PC-9 (cell line): Measurements from ENCODE around the gene VAMP3. TPM values are rescaled to one million over a fixed set of nuclear protein-coding genes. Genes with fewer than 3 reads are reported as not detected.
"Not testable (repeated sequence)": the region's sequence is repeated elsewhere in the genome, so short reads cannot be mapped to it uniquely, and the experiment has no call there.

Experiments
- BruUV-seq: library from RNA; stranded (reverse); fragments of 400-500 nt; replicated peaks from 2 replicates; lab custom pipeline; 2021; lab: Mats Ljungman, UMichigan
- CTCF ChIA-PET: fragments of 300-600 bp; sonication (Branson Sonifier 250); formaldehyde crosslinking; loops from one replicate; lab custom pipeline; 2022; ENCODE audit warnings: antibody characterized with exemption; lab: Charles Lee
- POLR2A ChIA-PET: fragments of 300-600 bp; sonication (Branson Sonifier 250); formaldehyde crosslinking; loops from one replicate; lab custom pipeline; 2022; ENCODE audit warnings: antibody characterized with exemption; ENCODE audit not compliant: unreplicated experiment; lab: Charles Lee
- DNase-seq, 2 experiments: peaks; one replicate each; pipeline versions ENCODE4 v3.0.0 to v3.0.0-alpha.2; 2015 to 2022; ENCODE audit warnings: mixed read lengths in 1 of 2
- H2AFZ ChIP-seq: fragments of 200-600 bp; sonication (generic); 2 replicates; pipeline ENCODE4 v1.8.1; 2017; ENCODE audit warnings: antibody characterized with exemption
- H3F3A ChIP-seq: fragments of 200-600 bp; sonication (generic); 2 replicates; pipeline ENCODE4 v1.8.1; 2017; ENCODE audit warnings: antibody characterized with exemption, mild to moderate bottlenecking, low read depth; ENCODE audit not compliant: insufficient read depth
- H3K27ac ChIP-seq: fragments of 200-600 bp; sonication (generic); 2 replicates; pipeline ENCODE4 v1.6.1; 2016; ENCODE audit warnings: mixed run types
- H3K27me3 ChIP-seq: fragments of 200-600 bp; sonication (generic); 2 replicates; pipeline ENCODE4 v1.6.1; 2016; ENCODE audit warnings: low read depth, mixed run types; ENCODE audit not compliant: insufficient read depth
- H3K36me3 ChIP-seq: fragments of 200-600 bp; sonication (generic); 2 replicates; pipeline ENCODE4 v1.6.1; 2016; ENCODE audit warnings: low read depth, mixed run types
- H3K4me1 ChIP-seq: fragments of 200-600 bp; sonication (generic); replicated peaks from 2 replicates; pipeline ENCODE4 v1.6.1; 2016; ENCODE audit warnings: mixed run types; ENCODE audit not compliant: insufficient read depth
- H3K4me2 ChIP-seq: fragments of 200-600 bp; sonication (generic); 2 replicates; pipeline ENCODE4 v1.6.1; 2017; ENCODE audit warnings: mixed run types
- H3K4me3 ChIP-seq: fragments of 200-600 bp; sonication (generic); 2 replicates; pipeline ENCODE4 v1.6.1; 2016; ENCODE audit warnings: mixed run types
- H3K79me2 ChIP-seq: fragments of 200-600 bp; sonication (generic); 2 replicates; pipeline ENCODE4 v1.6.1; 2017; ENCODE audit warnings: low read depth, mixed run types
- H3K9me2 ChIP-seq: fragments of 200-600 bp; sonication (generic); 2 replicates; pipeline ENCODE4 v1.8.1; 2017; ENCODE audit warnings: mild to moderate bottlenecking; ENCODE audit not compliant: insufficient read depth
- H3K9me3 ChIP-seq: fragments of 200-600 bp; sonication (generic); 2 replicates; pipeline ENCODE4 v1.8.1; 2016; ENCODE audit warnings: low read depth; ENCODE audit not compliant: insufficient read depth
- H4K20me1 ChIP-seq: fragments of 200-600 bp; sonication (generic); 2 replicates; pipeline ENCODE4 v1.8.1; 2017; ENCODE audit not compliant: insufficient read depth
- CTCF ChIP-seq: fragments of 200-600 bp; sonication (generic); conservative IDR thresholded peaks from 2 replicates; pipeline ENCODE4 v1.6.1; 2017; ENCODE audit warnings: mixed run types, antibody characterized with exemption, mild to moderate bottlenecking, moderate library complexity
- EZH2 ChIP-seq: fragments of 200-600 bp; sonication (generic); IDR thresholded peaks from 2 replicates; pipeline ENCODE4 v1.8.0; 2017; ENCODE audit warnings: antibody characterized with exemption, low read depth
- intact Hi-C: fragments of 100-400 bp; cut with micrococcal nuclease; formaldehyde crosslinking; loops from one replicate; pipeline ENCODE4 v1.10.0; 2022; ENCODE audit not compliant: unreplicated experiment
- total RNA-seq: library from RNA; stranded (reverse); gene quantifications from 2 replicates; pipeline ENCODE4 v1.2.3, GENCODE V29; 2021

VAMP3 gene
- total RNA-seq, 1 experiment from 2014 or later = 78.6 TPM

DNA sequence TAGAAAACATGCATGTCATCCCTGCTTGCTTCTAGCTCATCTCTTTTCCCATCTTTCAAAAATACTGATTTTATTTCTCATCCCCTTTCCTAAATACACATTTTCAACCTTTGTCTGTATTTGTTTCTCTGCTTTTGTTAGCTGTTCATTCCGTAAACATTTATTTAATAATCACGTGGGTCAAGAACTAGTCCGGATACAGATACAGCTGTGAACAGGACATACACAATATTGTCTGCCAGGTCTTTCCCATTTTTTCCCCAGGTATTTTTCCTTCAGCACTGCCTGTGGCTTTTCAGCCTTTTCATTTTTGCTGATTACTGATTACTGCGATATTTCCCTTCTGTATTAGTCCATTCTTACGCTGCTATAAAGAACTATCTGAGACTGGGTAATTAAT, 18.7 kb downstream of the VAMP3 start:
- POLR2A ChIA-PET = interaction anchor here (0.6 kb wide), 1 partner anchor 130 kb away, joined by 5 read pairs; no protein-coding TSS in a partner anchor
- Histone ChIP-seq H3K9me3 (0 out of 2 replicates have a peak, but pooled peaks cover 5% of the 10 kb centered on the region), H3K4me1 (no peaks in the 10 kb centered on the region), H3K36me3 (peaks cover 16% of the 10 kb centered on the region), H3K4me3 (no peak overlapping the region), H3K4me2 (no peak overlapping the region), H3K9me2 (no peaks in the 10 kb centered on the region), H3K79me2 (no peaks in the 10 kb centered on the region), H3F3A (no peaks in the 10 kb centered on the region), H3K27me3 (no peaks in the 10 kb centered on the region), H3K27ac (no peak overlapping the region), H2AFZ (no peak overlapping the region), H4K20me1 (no peaks in the 10 kb centered on the region)
- TF ChIP-seq EZH2 = no peak
- intact Hi-C loops = no loop called here
- CTCF ChIA-PET = no interaction called here
- no peak for DNase-seq
- BruUV-seq = no TSS peak

DNA sequence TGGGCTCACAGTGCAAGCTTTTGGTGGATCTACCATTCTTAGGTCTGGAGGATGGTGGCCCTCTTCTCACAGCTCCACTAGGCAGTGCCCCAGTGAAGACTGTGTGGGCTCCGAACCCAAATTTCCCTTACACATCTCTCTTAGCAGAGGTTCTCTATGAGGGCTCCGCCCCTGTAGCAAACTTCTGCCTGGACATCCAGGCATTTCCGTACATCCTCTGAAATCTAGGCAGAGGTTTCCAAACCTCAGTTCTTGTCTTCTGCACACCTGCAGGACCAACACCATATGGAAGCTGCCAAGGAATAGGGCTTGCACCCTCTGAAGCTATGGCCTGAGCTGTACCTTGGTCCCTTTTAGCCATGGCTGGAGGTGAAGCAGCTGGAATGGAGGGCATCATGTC, 19.9 kb downstream of the VAMP3 start:
- H3K4me3 ChIP-seq, POLR2A ChIA-PET, H3K79me2 ChIP-seq, H2AFZ ChIP-seq, intact Hi-C loops, DNase-seq, H3K27me3 ChIP-seq, H3K4me2 ChIP-seq, H4K20me1 ChIP-seq, CTCF ChIA-PET, H3K9me3 ChIP-seq, H3F3A ChIP-seq, BruUV-seq, H3K4me1 ChIP-seq, H3K27ac ChIP-seq, H3K9me2 ChIP-seq: not testable (repeated sequence)
- peaks cover 16% of the 10 kb centered on the region for H3K36me3 ChIP-seq

GRCh38 chr1:7795406-7795805, 24.3 kb downstream of the VAMP3 start:
- intact Hi-C loops = no loop called here
- no peak overlapping the region for H3K4me3 ChIP-seq

DNA sequence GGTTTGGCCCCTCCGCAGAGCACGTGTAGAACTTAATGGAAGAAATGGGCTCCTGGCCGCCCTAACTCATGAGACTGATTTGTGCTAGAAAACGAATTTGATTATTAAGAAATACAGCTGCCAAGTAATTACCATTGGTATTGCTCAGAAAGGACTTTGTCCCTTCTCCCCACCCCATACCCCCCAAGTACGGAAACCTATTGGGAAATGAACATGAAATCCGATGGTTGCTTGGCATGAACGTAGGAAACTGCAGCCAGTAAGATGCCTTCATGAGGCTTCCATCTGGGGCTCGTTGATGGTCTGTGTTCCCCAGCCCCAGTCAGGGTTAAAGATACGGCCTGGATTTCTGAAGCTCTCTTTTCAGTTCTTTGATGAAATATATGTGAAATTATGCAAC, 34.4 kb downstream of the VAMP3 start:
- H3K9me2 ChIP-seq = no peaks in the 10 kb centered on the region
- H3K36me3 ChIP-seq = no peaks in the 10 kb centered on the region; the same call in 1 of the 2 replicates
- H3K9me3 ChIP-seq = no peaks in the 10 kb centered on the region
- H3K4me2 ChIP-seq = no peak overlapping the region
- no peaks in the 10 kb centered on the region for H3K79me2 ChIP-seq
- H3F3A ChIP-seq = no peaks in the 10 kb centered on the region
- H3K27me3 ChIP-seq = no peaks in the 10 kb centered on the region
- H3K27ac ChIP-seq = no peak overlapping the region
- no peak for DNase-seq
- ChIA-PET POLR2A (no interaction called here), CTCF (no interaction called here)
- intact Hi-C loops = no loop called here
- H3K4me1 ChIP-seq = no peaks in the 10 kb centered on the region
- no peak overlapping the region for H2AFZ ChIP-seq
- BruUV-seq = no TSS peak
- H3K4me3 ChIP-seq = no peak overlapping the region
- no peaks in the 10 kb centered on the region for H4K20me1 ChIP-seq
- TF ChIP-seq CTCF (no peak), EZH2 (no peak)

More at GRCh38 chr1:7795406-7795805, 24.3 kb downstream of the VAMP3 start:
- CTCF ChIA-PET = no interaction called here
- no peak for TF ChIP-seq EZH2
- no peak for TF ChIP-seq CTCF
- Histone ChIP-seq H2AFZ (no peak overlapping the region), H3K9me2 (no peaks in the 10 kb centered on the region), H3K9me3 (0 out of 2 replicates have a peak, but pooled peaks cover 4% of the 10 kb centered on the region), H4K20me1 (no peaks in the 10 kb centered on the region), H3K4me2 (no peak overlapping the region), H3K27ac (no peak overlapping the region), H3K79me2 (no peaks in the 10 kb centered on the region), H3K4me1 (no peaks in the 10 kb centered on the region), H3K36me3 (peaks cover 3% of the 10 kb centered on the region; the same call in 1 of the 2 replicates), H3F3A (no peaks in the 10 kb centered on the region), H3K27me3 (no peaks in the 10 kb centered on the region)
- POLR2A ChIA-PET = no interaction called here
- no TSS peak for BruUV-seq
- no peak for DNase-seq
